ENCODE measurements around the gene NPAS2.

GRCh38 chr2:100785626-100786296 lies 34.2 kb upstream of the NPAS2 start:
- TF ChIP-seq POLR2A (IDR thresholded peaks at IDR 0.05; ENCODE audit: control extremely low read depth in 1 of 2, low read depth in 2 of 2, low read length in 2 of 2) (no peak), EZH2 (IDR thresholded peaks at IDR 0.05; ENCODE audit: low read depth, low read length, severe bottlenecking) (no peak), MAX (IDR thresholded peaks at IDR 0.05) (no peak), GABPA (IDR thresholded peaks at IDR 0.05; ENCODE audit: borderline replicate concordance, insufficient read depth, low read length) (no peak)
- TF ChIP-seq, protein P1, sequence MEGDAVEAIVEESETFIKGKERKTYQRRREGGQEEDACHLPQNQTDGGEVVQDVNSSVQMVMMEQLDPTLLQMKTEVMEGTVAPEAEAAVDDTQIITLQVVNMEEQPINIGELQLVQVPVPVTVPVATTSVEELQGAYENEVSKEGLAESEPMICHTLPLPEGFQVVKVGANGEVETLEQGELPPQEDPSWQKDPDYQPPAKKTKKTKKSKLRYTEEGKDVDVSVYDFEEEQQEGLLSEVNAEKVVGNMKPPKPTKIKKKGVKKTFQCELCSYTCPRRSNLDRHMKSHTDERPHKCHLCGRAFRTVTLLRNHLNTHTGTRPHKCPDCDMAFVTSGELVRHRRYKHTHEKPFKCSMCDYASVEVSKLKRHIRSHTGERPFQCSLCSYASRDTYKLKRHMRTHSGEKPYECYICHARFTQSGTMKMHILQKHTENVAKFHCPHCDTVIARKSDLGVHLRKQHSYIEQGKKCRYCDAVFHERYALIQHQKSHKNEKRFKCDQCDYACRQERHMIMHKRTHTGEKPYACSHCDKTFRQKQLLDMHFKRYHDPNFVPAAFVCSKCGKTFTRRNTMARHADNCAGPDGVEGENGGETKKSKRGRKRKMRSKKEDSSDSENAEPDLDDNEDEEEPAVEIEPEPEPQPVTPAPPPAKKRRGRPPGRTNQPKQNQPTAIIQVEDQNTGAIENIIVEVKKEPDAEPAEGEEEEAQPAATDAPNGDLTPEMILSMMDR (IDR thresholded peaks at IDR 0.05; ENCODE audit: control extremely low read depth in 1 of 3, insufficient read depth in 1 of 3, low read depth in 1 of 3, low read length in 3 of 3): no peak

Measured in H1 (cell line).